Activated T-cell treated with anti-CD3 and anti-CD28 coated beads for 48 hours (primary cell): ENCODE data around the gene EIF3J.

ENCODE experiments used
- DNase-seq: peaks from one replicate; pipeline ENCODE4 v3.0.0-alpha.2; 2020; ENCODE audit warnings: low read depth

Gene EIF3J

DNA sequence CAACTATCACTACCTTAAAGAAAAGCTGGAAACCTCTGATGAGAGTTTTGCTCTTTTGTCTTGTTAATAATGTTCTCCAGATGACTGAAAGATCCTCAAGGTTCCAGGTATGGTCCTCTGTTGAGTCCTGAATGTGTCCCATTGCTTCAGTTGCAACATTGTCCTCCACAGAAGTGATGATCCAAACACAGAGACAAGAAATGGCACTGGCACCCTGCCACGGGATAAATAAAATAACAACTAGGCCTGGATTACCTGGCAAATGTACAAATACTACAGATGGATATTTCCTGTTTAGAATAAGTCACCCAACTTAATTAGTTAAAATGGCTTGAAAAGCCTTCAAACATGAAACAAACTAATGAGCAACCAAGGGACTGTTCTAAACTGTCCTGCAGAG, 58.3 kb downstream of the EIF3J start:
- no peak for DNase-seq

DNA sequence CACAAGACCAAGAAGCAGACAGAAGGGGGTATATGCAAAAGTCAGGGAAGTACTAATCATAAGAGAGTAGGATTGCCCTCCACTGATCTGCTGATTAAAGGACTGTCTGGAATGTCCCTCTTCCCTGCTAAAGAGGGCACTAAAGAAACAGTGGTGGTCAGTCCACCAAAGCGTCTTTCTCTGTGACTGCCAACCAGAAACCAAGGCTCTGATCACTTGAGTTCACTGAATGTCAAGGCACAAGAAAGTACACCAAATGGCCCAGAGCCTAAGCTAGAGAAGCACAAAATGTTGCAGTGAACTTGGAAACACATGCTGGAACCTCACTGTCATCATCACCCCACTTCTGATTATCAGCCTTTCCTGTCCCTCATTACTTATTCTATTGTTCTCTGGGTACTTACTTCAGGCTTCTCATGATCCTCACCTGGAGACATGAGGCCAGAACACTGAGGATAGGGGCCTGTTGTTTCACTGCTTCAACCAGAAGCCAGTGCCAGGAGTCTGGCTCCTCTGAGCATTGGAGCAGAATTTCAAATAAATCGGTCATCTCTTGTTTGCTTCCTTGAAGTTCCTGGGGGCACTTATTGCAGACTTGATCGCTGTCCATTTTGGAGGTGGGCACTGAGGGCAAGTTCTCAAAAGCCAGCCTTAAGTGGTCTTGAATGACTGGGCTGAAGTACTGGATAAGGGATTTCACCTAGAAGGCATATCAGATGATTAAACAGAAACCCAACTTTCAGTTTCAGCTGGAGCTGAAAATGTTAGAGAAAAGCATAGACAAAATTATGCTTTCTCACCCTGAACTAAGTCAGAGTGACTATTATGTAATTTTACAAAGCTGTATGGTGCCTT, 58.9 kb downstream of the EIF3J start:
- DNase-seq, result no peak

DNA sequence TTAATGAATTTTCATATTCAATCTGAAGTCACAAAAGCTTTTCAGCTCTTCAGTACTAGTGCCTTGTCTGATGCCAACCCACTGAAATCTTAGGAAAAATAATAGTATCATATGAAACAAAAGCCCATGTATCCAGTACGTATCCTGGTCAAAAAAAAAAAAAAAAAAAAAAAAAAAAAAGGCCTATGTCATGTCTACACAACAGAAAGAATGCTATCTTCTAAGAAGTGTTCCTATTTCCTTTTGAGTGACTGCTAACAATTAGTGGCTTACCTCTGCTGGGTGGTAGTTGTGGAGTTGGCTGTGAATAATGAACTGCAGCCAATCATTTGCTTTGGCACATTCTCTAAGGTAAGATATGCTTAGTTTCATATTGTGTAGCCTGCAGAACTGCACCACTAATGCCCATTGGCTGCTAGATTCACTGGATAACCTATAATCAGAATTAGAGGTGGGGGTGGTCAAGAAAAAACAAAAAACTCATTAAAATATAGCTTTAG, 59.6 kb downstream of the EIF3J start:
- DNase-seq, result no peak

DNA sequence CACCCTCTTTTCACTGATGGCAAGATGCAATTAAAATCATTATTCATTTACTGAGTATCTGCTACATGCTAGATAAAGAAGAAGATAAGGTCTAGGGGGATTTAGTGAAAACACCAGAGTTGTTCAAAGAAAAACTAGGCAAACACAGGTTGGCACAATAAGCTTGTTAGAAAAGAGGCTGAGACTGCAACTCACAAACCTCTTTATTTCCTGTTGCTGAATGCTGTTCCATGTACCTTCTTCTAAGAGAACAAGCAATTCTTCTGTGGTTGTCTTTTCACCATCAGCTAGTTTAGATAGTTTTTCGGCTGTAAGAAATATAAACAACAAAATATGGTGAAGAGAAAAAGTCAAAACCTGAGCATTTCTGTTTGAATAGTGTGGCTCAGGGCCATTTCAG, 61.1 kb downstream of the EIF3J start:
- DNase-seq, result no peak

GRCh38 chr15:44598892-44599291, 61.9 kb downstream of the EIF3J start:
- no peak for DNase-seq

DNA sequence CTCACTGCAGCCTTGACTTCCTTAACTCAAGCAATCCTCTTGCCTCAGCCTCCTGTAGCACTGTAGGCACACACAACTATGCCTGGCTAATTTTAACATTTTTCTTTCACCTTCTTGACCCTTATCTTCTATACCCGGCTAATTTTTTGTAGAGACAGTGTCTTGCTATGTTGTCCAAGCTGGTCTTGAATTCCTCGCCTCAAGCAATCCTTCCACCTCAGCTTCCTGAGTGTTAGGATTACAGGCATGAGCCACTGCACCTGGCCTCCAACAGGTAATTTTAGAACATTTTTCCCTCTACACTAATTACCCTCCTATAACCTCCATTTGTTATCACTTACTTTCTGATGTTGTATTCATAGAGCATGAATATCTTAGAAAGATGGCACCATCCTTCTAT, 66.2 kb downstream of the EIF3J start:
- DNase-seq, result no peak

DNA sequence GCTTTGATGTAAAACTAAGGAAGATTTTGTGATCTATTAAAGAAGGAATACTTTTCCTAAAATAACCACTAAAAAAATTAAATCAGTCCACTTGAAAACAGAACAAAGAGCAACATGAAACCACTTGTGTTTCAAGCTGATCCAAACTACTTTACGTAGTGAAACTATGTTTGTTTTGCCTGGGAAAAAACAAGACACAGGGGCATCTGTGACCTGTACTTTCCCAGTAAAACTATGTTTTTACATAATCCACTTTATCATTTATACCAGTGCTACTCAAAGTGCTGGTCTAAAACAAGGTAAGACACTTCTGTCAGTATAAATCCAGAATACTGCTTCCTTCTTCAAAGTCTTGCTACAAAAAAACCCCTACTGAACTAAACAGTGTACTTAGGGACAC, 69.8 kb downstream of the EIF3J start:
- no peak for DNase-seq
